NCI-H446 treated with DMSO at 0.1 percent for 48 hours (cell line): Measurements from ENCODE around the gene CYTH2.

Experiments
- DNase-seq: peaks from one replicate; lab custom pipeline; 2025; lab: John Stamatoyannopoulos, UW

Gene CYTH2

GRCh38 chr19:48469289-48469881, at the start of gene CYTH2:
CYTH2 (plus strand) TSS chr19:48469369; CDS start chr19:48469508, 139 bp downstream.
- DNase-seq: peak; percentile 23

- DNase-seq: no peak
These were observed 47.6 kb upstream of the CYTH2 start for GRCh38 chr19:48421548-48421947.

- no peak for DNase-seq
These were observed 44.4 kb upstream of the CYTH2 start for GRCh38 chr19:48424694-48425219.

GRCh38 chr19:48428670-48429069, 40.5 kb upstream of the CYTH2 start:
- DNase-seq: no peak

GRCh38 chr19:48433337-48433736, 35.8 kb upstream of the CYTH2 start:
- DNase-seq: no peak

GRCh38 chr19:48436586-48436985, 32.6 kb upstream of the CYTH2 start:
- no peak for DNase-seq

GRCh38 chr19:48441360-48442050, 27.7 kb upstream of the CYTH2 start:
- no peak for DNase-seq

- no peak for DNase-seq
These were observed 26.8 kb upstream of the CYTH2 start for GRCh38 chr19:48442116-48443035.

GRCh38 chr19:48443256-48443655, 25.9 kb upstream of the CYTH2 start:
- DNase-seq: no peak

- DNase-seq: no peak
These were observed 25.4 kb upstream of the CYTH2 start for GRCh38 chr19:48443731-48444128.

- no peak for DNase-seq
These were observed 24.8 kb upstream of the CYTH2 start for GRCh38 chr19:48444129-48444935.

- DNase-seq: no peak
These were observed 24.3 kb upstream of the CYTH2 start for GRCh38 chr19:48444936-48445200.

GRCh38 chr19:48445256-48445605, 23.9 kb upstream of the CYTH2 start:
- DNase-seq: peak; percentile 88

GRCh38 chr19:48445606-48446481, 23.3 kb upstream of the CYTH2 start, which contains the start of gene GRWD1:
GRWD1 (plus strand) TSS chr19:48445983; CDS start chr19:48446006, 23 bp downstream.
- peak; percentile 99 for DNase-seq

GRCh38 chr19:48446579-48446978, 22.6 kb upstream of the CYTH2 start:
- no peak for DNase-seq

GRCh38 chr19:48448563-48448962, 20.6 kb upstream of the CYTH2 start:
- no peak for DNase-seq

- no peak for DNase-seq
These were observed 18.7 kb upstream of the CYTH2 start for GRCh38 chr19:48450441-48450840.

GRCh38 chr19:48450863-48451262, 18.3 kb upstream of the CYTH2 start:
- no peak for DNase-seq

GRCh38 chr19:48451624-48452023, 17.5 kb upstream of the CYTH2 start:
- DNase-seq: no peak

GRCh38 chr19:48452289-48453190, 16.6 kb upstream of the CYTH2 start:
- no peak for DNase-seq
